ENCODE results near the gene ZNF416. TPM values are rescaled to one million over a fixed set of nuclear protein-coding genes. Genes with fewer than 3 reads are reported as not detected.

ZNF416 gene
- total and polyA plus RNA-seq, 9 of the 15 experiments (the other 6 are each of a cell fraction or from before 2014, with no cell fraction given) = 0.20 to 2.0 (median 1.1) TPM

- TF ChIP-seq, protein P1, sequence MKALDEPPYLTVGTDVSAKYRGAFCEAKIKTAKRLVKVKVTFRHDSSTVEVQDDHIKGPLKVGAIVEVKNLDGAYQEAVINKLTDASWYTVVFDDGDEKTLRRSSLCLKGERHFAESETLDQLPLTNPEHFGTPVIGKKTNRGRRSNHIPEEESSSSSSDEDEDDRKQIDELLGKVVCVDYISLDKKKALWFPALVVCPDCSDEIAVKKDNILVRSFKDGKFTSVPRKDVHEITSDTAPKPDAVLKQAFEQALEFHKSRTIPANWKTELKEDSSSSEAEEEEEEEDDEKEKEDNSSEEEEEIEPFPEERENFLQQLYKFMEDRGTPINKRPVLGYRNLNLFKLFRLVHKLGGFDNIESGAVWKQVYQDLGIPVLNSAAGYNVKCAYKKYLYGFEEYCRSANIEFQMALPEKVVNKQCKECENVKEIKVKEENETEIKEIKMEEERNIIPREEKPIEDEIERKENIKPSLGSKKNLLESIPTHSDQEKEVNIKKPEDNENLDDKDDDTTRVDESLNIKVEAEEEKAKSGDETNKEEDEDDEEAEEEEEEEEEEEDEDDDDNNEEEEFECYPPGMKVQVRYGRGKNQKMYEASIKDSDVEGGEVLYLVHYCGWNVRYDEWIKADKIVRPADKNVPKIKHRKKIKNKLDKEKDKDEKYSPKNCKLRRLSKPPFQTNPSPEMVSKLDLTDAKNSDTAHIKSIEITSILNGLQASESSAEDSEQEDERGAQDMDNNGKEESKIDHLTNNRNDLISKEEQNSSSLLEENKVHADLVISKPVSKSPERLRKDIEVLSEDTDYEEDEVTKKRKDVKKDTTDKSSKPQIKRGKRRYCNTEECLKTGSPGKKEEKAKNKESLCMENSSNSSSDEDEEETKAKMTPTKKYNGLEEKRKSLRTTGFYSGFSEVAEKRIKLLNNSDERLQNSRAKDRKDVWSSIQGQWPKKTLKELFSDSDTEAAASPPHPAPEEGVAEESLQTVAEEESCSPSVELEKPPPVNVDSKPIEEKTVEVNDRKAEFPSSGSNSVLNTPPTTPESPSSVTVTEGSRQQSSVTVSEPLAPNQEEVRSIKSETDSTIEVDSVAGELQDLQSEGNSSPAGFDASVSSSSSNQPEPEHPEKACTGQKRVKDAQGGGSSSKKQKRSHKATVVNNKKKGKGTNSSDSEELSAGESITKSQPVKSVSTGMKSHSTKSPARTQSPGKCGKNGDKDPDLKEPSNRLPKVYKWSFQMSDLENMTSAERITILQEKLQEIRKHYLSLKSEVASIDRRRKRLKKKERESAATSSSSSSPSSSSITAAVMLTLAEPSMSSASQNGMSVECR (CRISPR knock-in tag; IDR thresholded peaks at IDR 0.05) = no peak
- TF ChIP-seq ZNF316 (IDR thresholded peaks at IDR 0.05) (peak; percentile 52), MAFK (IDR thresholded peaks at IDR 0.05; ENCODE audit: low read length) (0 out of 2 replicates have a peak, but pooled peaks have one; percentile 17)
Measured at GRCh38 chr19:57576661-57577060, 2.0 kb downstream of the ZNF416 start (continued).

- 42% methylated on average over 3 of the region's 3 CpGs for WGBS (ENCODE audit: insufficient coverage, low coverage, missing lambda C conversion rate)
- DNase-seq (ENCODE audit: extremely low read depth in 1 of 4, low spot score in 3 of 4) = no peak
- in situ Hi-C loops (cut with MboI) (no loop called here), intact Hi-C loops (cut with micrococcal nuclease) (no loop called here)
- no peaks in the 10 kb centered on the region for H3K4me1 ChIP-seq (replicated peaks in 1 of 2; ENCODE audit: control insufficient read depth in 2 of 2, insufficient read depth in 2 of 2, low read length in 2 of 2)
- H3K9me3 ChIP-seq (replicated peaks; ENCODE audit: control insufficient read depth, insufficient read depth, low read depth, low read length) = peaks cover 13% of the 10 kb centered on the region
- H3K9me1 ChIP-seq (ENCODE audit: control insufficient read depth, insufficient read depth, low read length) = no peaks in the 10 kb centered on the region
- H2AFZ ChIP-seq (ENCODE audit: low read depth, low read length) = no peak overlapping the region
- no TSS peak for BruUV-seq (replicated peaks)
- H3K36me3 ChIP-seq (ENCODE audit: control insufficient read depth, insufficient read depth, low read length) = 0 out of 3 replicates have a peak, but pooled peaks cover 3% of the 10 kb centered on the region
- no peak for ATAC-seq
- H3K27ac ChIP-seq (ENCODE audit: extremely low read depth, low read depth, low read length) = no peak overlapping the region
- TF ChIP-seq ZNF75A (CRISPR knock-in tag; IDR thresholded peaks at IDR 0.05) (0 out of 2 replicates have a peak, but pooled peaks have one; percentile 60), RB1 (IDR thresholded peaks at IDR 0.05; ENCODE audit: low read depth) (no peak), KDM4B (IDR thresholded peaks at IDR 0.05; ENCODE audit: borderline replicate concordance in 2 of 2, low read depth in 1 of 2) (no peak), GABPB2 (CRISPR knock-in tag; conservative IDR thresholded peaks at IDR 0.05) (no peak), ZNF274 (IDR thresholded peaks at IDR 0.05; ENCODE audit: borderline replicate concordance, low read depth, low read length) (peak; percentile 88), POLR3A (IDR thresholded peaks at IDR 0.05; ENCODE audit: borderline replicate concordance, extremely low read depth, insufficient read depth, insufficient read length) (no peak), ZNF212 (CRISPR knock-in tag; IDR thresholded peaks at IDR 0.05) (no peak), ZNF253 (CRISPR knock-in tag; conservative IDR thresholded peaks at IDR 0.05) (no peak), ZNF76 (CRISPR knock-in tag; IDR thresholded peaks at IDR 0.05; ENCODE audit: borderline replicate concordance) (no peak)
- FAIRE-seq = no peak
- no peak overlapping the region for H3K4me3 ChIP-seq
- H3K27me3 ChIP-seq (ENCODE audit: control insufficient read depth in 2 of 2, insufficient read depth in 2 of 2, low read length in 2 of 2) = no peaks in the 10 kb centered on the region
- H3K79me2 ChIP-seq (ENCODE audit: control insufficient read depth, insufficient read depth, low read length) = no peaks in the 10 kb centered on the region
- H4K20me1 ChIP-seq (replicated peaks; ENCODE audit: control insufficient read depth, insufficient read depth, low read length) = no peaks in the 10 kb centered on the region
- POLR2A ChIA-PET = no interaction called here
- H3K9ac ChIP-seq (ENCODE audit: insufficient read depth in 1 of 2, low read depth in 2 of 2, low read length in 2 of 2) = no peak overlapping the region
- CTCF ChIA-PET (ENCODE audit: low intra/inter-chr PET ratio) = no interaction called here
- H3K4me2 ChIP-seq (ENCODE audit: insufficient read depth, low read length) = no peak overlapping the region
Measured at GRCh38 chr19:57572415-57572947, 6.2 kb downstream of the ZNF416 start.
